Activated T-helper 1 cell treated with anti-CD3 and anti-CD28 coated beads, Interleukin-12 subunit alpha, Interleukin-12 subunit beta, Interleukin-2, Interleukin-4 antibody, amounts not matched to agents 30 ng/mL and 10 ng/mL and 1 ng/mL, durations not matched to agents 14 hours and 24 hours and 36 hours (primary cell): Measurements from ENCODE around the gene PGA4. TPM values are rescaled to one million over a fixed set of nuclear protein-coding genes. Genes with fewer than 3 reads are reported as not detected.
A peak's percentile ranks its signal among the peaks of the same experiment; 100 is the strongest.
"Not testable (repeated sequence)": the region's sequence is repeated elsewhere in the genome, so short reads cannot be mapped to it uniquely, and the experiment has no call there.

Experiments used
- DNase-seq: peaks from one replicate; pipeline ENCODE4 v3.0.0; 2021; ENCODE audit warnings: low spot score
- H3K27ac Mint-ChIP-seq: one replicate; pipeline ENCODE4 v1.8.0; 2021; ENCODE audit warnings: mild to moderate bottlenecking, mixed read lengths
- H3K27me3 Mint-ChIP-seq: one replicate; pipeline ENCODE4 v1.8.0; 2022; ENCODE audit warnings: mild to moderate bottlenecking, moderate library complexity, mixed read lengths; ENCODE audit not compliant: insufficient read depth
- H3K36me3 Mint-ChIP-seq: one replicate; pipeline ENCODE4 v1.8.0; 2021; ENCODE audit warnings: low read depth, mixed read lengths
- H3K4me1 Mint-ChIP-seq: one replicate; pipeline ENCODE4 v1.8.0; 2021; ENCODE audit warnings: low read depth, mixed read lengths
- H3K4me3 Mint-ChIP-seq: one replicate; pipeline ENCODE4 v1.8.0; 2021; ENCODE audit warnings: mild to moderate bottlenecking, moderate library complexity, mixed read lengths
- H3K9me3 Mint-ChIP-seq: one replicate; pipeline ENCODE4 v1.8.0; 2021; ENCODE audit warnings: mixed read lengths
- intact Hi-C: fragments of 100-400 bp; cut with micrococcal nuclease; formaldehyde crosslinking; loops from one replicate; pipeline ENCODE4 v1.15.1; 2024
- total RNA-seq: library from RNA; stranded (reverse); gene quantifications from 2 replicates; pipeline ENCODE4 v1.2.3, GENCODE V29; 2022

The PGA4 gene
- total RNA-seq, result not detected in 2 replicates

DNA sequence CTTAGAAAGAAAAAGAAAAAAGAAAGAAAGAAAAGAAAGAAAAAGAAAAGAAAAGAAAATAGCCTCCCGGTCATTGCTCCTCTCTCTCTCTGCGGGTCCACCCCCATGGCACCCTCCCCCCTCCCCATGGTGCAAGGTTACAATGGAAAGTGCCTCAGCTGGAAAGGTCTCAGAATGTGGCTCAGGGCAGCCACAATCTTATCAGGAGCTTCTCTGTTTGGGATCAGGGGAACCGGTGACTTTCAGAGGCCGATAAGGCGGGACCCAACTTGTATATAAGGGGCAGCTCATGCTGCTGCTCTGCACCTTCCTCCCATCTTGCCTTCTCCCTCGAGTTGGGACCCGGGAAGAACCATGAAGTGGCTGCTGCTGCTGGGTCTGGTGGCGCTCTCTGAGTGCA is at the start of gene PGA4:
TSS of gene PGA4 (plus strand) at position 301 of the 400 bp plus-strand sequence. CDS start at position 355, 54 bp downstream.
- H3K36me3 Mint-ChIP-seq, H3K27ac Mint-ChIP-seq, H3K9me3 Mint-ChIP-seq, intact Hi-C loops, H3K4me1 Mint-ChIP-seq, H3K27me3 Mint-ChIP-seq, H3K4me3 Mint-ChIP-seq, DNase-seq: not testable (repeated sequence)

GRCh38 chr11:61172356-61172755 is 49.8 kb upstream of the PGA4 start:
- peaks cover 23% of the 10 kb centered on the region for H3K4me1 Mint-ChIP-seq
- no peak overlapping the region for H3K27ac Mint-ChIP-seq
- peaks cover 11% of the 10 kb centered on the region for H3K9me3 Mint-ChIP-seq
- H3K36me3 Mint-ChIP-seq, result peaks cover 4% of the 10 kb centered on the region
- DNase-seq, result no peak
- intact Hi-C loops, result no loop called here
- H3K4me3 Mint-ChIP-seq, result no peak overlapping the region
- H3K27me3 Mint-ChIP-seq, result peaks cover 16% of the 10 kb centered on the region

DNA sequence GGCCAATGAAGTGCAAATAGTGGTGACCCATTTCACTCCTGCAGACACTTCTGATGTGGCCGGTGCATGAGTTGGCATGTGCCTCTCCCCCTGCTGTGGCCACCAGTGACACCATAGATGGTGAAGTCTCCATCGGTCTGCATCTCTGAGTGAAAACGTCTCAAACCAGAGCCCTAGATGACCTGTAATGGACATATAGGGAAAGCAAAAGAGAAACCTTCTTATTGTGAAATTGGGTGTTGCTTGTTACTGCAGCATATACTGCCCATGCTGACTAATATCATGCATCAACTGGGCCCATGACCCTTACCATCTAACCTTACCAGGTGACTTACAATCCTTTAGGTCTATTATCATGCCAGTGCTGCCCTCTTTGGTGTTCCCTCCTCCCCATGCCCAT is 49.3 kb upstream of the PGA4 start:
- no peak overlapping the region for H3K4me3 Mint-ChIP-seq
- H3K27me3 Mint-ChIP-seq, result peaks cover 16% of the 10 kb centered on the region
- intact Hi-C loops, result no loop called here
- peaks cover 1% of the 10 kb centered on the region for H3K36me3 Mint-ChIP-seq
- H3K27ac Mint-ChIP-seq, result no peak overlapping the region
- H3K4me1 Mint-ChIP-seq, result peaks cover 18% of the 10 kb centered on the region
- peaks cover 11% of the 10 kb centered on the region for H3K9me3 Mint-ChIP-seq
- no peak for DNase-seq

DNA sequence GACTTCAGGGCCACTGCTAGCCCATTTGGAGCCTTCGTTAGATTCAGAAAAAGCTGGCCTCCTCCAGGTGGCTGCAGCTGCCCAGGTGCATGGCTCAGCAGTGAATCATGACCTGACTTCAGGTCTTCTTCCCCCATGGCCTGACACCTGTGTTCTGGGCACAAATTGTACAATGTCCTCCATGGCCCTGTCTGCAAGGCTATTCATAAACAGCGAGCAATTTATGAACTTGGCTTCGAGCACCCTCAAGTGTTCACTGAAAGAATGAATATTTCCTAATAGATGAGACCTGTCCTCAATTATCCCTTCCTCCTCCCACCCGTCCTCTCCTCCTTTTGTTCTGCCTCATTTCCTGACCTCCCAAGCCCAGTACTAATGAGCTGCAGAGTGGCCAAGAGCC is 48.7 kb upstream of the PGA4 start:
- Mint-ChIP-seq H3K9me3 (peaks cover 11% of the 10 kb centered on the region), H3K36me3 (peaks cover 1% of the 10 kb centered on the region), H3K27me3 (peaks cover 16% of the 10 kb centered on the region), H3K27ac (no peak overlapping the region), H3K4me3 (no peak overlapping the region), H3K4me1 (peaks cover 12% of the 10 kb centered on the region)
- intact Hi-C loops, result no loop called here
- no peak for DNase-seq

DNA sequence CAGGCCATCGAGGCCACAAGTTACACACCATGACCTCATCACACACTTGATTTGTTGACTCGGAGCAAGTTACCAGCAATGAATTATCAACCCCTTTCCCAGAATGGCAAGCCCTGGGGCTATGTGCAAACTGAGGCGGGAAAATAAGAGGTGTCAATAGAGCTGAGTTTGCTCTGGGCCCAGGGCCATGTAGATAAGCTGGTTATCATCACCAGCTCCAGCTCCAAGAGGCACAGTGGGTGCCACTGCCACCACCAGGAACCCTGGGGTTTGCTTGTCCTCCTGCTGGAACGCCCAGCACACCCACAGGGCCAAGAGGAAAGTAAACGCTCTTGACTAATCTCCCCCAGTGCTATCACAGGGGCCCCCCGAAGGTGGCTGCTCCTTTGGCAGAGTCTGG is 47.9 kb upstream of the PGA4 start:
- no peak for DNase-seq
- Mint-ChIP-seq H3K27ac (no peak overlapping the region), H3K27me3 (peaks cover 16% of the 10 kb centered on the region), H3K4me3 (no peak overlapping the region), H3K36me3 (peaks cover 1% of the 10 kb centered on the region), H3K4me1 (peaks cover 12% of the 10 kb centered on the region), H3K9me3 (peaks cover 11% of the 10 kb centered on the region)
- intact Hi-C loops, result no loop called here

DNA sequence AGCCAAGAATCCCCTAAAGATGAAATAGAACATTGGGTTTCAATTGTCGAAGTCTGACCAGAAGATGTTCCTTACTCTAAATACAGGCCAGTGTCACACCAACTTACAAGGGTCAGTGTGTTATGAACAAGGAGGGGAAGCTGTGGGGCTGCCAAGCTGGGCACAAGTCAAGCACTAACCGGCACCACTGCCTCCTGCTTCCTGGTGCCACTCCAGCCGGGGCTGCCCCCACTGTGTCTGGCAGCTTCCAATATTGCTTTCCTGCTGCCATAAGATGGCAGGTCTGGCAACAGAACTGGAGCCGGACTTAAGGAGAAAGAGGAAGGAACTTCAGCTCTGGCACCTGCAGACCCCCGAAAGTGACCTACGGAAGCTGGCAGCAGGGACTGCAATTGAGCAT is 47.2 kb upstream of the PGA4 start:
- DNase-seq, result no peak
- Mint-ChIP-seq H3K27ac (no peak overlapping the region), H3K4me3 (no peak overlapping the region), H3K36me3 (peaks cover 1% of the 10 kb centered on the region), H3K27me3 (peaks cover 16% of the 10 kb centered on the region), H3K9me3 (peaks cover 11% of the 10 kb centered on the region), H3K4me1 (peaks cover 12% of the 10 kb centered on the region)
- intact Hi-C loops, result no loop called here

- H3K36me3 Mint-ChIP-seq, result peaks cover 1% of the 10 kb centered on the region
- H3K27ac Mint-ChIP-seq, result no peak overlapping the region
- peaks cover 20% of the 10 kb centered on the region for H3K27me3 Mint-ChIP-seq
- peaks cover 12% of the 10 kb centered on the region for H3K4me1 Mint-ChIP-seq
- DNase-seq, result no peak
- H3K4me3 Mint-ChIP-seq, result no peak overlapping the region
- intact Hi-C loops, result no loop called here
- peaks cover 11% of the 10 kb centered on the region for H3K9me3 Mint-ChIP-seq
Observed at GRCh38 chr11:61176446-61176845, 45.7 kb upstream of the PGA4 start.

DNA sequence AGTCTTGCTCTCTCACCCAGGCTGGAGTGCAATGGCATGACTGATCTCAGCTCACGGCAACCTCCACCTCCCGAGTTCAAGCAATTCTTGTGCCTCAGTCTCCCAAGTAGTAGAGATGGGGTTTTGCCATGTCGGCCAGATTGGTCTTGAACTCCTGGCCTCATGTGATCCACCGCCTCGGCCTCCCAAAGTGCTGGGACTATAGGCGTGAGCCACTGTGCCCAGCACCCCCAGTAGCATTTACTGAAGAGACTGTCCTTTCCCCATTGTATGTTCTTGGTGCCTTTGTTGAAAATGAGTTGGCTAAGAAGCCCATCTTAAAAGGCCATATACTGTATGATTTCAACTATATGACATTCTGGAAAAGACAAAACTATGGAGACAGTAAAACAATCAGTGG is 41.9 kb upstream of the PGA4 start:
- H3K4me3 Mint-ChIP-seq, H3K9me3 Mint-ChIP-seq, H3K27me3 Mint-ChIP-seq, DNase-seq, H3K27ac Mint-ChIP-seq, H3K4me1 Mint-ChIP-seq, H3K36me3 Mint-ChIP-seq: not testable (repeated sequence)
- intact Hi-C loops, result loop anchor here (10.0 kb wide), 1 partner anchor 405 kb away; no protein-coding TSS in a partner anchor

- Mint-ChIP-seq H3K27me3 (peaks cover 4% of the 10 kb centered on the region), H3K9me3 (no peaks in the 10 kb centered on the region), H3K4me3 (no peak overlapping the region), H3K27ac (no peak overlapping the region), H3K4me1 (no peaks in the 10 kb centered on the region), H3K36me3 (no peaks in the 10 kb centered on the region)
- DNase-seq, result no peak
- intact Hi-C loops, result loop anchor here (10.0 kb wide), 1 partner anchor 407 kb away; no protein-coding TSS in a partner anchor
Observed at GRCh38 chr11:61181489-61181888, 40.7 kb upstream of the PGA4 start.

DNA sequence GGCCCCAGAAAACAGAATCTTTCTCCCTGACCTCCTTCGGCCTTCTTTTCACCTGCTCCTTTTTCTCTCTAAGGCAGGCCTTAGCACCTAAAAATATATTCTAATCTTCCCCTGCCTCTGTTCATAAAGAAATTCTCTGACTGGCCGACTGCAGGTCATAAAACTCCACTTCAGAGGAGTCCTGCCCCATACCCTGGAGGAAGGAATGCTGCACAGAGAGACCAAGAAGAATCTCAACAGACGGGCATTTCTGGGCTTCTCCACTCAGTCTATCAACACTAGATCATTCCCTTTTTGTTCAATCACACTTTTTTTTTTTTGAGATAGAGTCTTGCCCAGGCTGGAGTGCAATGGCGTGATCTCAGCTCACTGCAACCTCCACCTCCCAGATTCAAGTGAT is 38.5 kb upstream of the PGA4 start:
- Mint-ChIP-seq H3K4me3 (no peak overlapping the region), H3K4me1 (no peaks in the 10 kb centered on the region), H3K36me3 (no peaks in the 10 kb centered on the region), H3K9me3 (no peaks in the 10 kb centered on the region), H3K27me3 (peaks cover 4% of the 10 kb centered on the region), H3K27ac (no peak overlapping the region)
- intact Hi-C loops, result loop anchor here (10.0 kb wide), 1 partner anchor 409 kb away; no protein-coding TSS in a partner anchor
- no peak for DNase-seq

DNA sequence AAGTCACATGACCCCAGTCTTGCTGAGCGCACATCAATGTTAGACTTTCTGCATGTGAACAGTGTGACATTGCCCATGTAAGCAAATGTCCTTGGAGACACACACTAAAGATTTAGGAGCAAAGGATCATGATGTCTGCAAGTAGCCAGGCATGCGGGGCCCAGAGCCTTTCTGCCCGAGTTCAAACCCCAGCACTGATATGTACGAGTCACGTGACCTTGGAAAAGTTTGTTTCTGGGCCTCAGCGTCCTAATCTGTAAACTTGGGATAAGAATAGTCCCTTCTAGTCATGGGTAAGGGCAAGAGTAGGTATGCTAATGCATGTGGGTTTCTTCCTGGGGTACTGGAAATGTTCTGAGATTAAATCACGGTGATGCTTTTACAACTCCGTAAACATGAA is 35.6 kb upstream of the PGA4 start:
- no peak for DNase-seq
- no peak overlapping the region for H3K27ac Mint-ChIP-seq
- intact Hi-C loops, result loop anchor here (2.0 to 10.0 kb wide), 5 partner anchors 104 to 412 kb away; no protein-coding TSS in a partner anchor
- peaks cover 11% of the 10 kb centered on the region for H3K27me3 Mint-ChIP-seq
- H3K4me3 Mint-ChIP-seq, result no peak overlapping the region
- no peaks in the 10 kb centered on the region for H3K36me3 Mint-ChIP-seq
- no peaks in the 10 kb centered on the region for H3K9me3 Mint-ChIP-seq
- no peaks in the 10 kb centered on the region for H3K4me1 Mint-ChIP-seq

DNA sequence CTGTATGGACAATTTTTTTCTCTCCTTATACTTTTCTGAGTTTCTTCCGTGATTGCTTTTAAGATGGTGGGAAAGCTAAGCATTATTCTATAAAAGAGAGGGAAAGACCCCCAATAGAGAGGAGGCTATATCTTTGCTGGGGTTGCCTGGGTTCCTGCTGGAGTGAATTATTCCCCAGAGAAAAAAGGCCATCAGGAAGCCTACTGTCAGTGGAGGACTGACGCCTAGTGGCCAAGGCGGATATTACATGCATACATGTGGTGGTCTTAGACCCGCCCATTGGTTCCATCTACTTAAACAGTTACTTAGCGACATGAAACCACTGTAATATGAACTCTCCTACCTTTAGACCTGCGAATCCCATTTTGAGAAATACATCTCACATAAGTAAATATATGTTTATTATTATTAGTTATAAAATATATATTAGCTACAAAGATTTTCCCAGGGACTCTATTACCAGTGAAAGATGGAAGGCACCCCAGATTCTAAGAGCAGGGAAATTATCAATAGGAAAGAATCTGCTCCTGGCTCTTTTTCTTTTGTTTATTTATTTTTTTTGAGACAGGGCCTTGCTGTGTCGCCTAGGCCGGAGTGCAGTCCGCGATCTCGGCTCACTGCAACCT is 34.5 kb upstream of the PGA4 start:
- H3K27ac Mint-ChIP-seq, result no peak overlapping the region
- DNase-seq, result peak; percentile 64
- no peaks in the 10 kb centered on the region for H3K9me3 Mint-ChIP-seq
- H3K36me3 Mint-ChIP-seq, result no peaks in the 10 kb centered on the region
- H3K27me3 Mint-ChIP-seq, result peaks cover 14% of the 10 kb centered on the region
- H3K4me1 Mint-ChIP-seq, result no peaks in the 10 kb centered on the region
- intact Hi-C loops, result loop anchor here (1.0 to 10.0 kb wide), 10 partner anchors 26 to 413 kb away; partner anchors contain the start of gene VPS37C
- no peak overlapping the region for H3K4me3 Mint-ChIP-seq

GRCh38 chr11:61189933-61190332 is 32.2 kb upstream of the PGA4 start:
- Mint-ChIP-seq H3K27ac (no peak overlapping the region), H3K36me3 (no peaks in the 10 kb centered on the region), H3K9me3 (no peaks in the 10 kb centered on the region), H3K27me3 (peaks cover 19% of the 10 kb centered on the region), H3K4me1 (no peaks in the 10 kb centered on the region), H3K4me3 (no peak overlapping the region)
- no peak for DNase-seq
- intact Hi-C loops, result loop anchor here (5.0 to 10.0 kb wide), 3 partner anchors 108 to 415 kb away; no protein-coding TSS in a partner anchor
